GM12872 (cell line): ENCODE measurements around the gene LAMA5.

Experiments used
- CTCF ChIP-seq: IDR thresholded peaks from 3 replicates; pipeline ENCODE4 v1.5.1; 2011; ENCODE audit warnings: low read depth, mild to moderate bottlenecking, low read length, moderate library complexity; ENCODE audit not compliant: insufficient read depth

Gene LAMA5

GRCh38 chr20:62337558-62338293, 29.4 kb downstream of the LAMA5 start:
- no peak for TF ChIP-seq CTCF

- TF ChIP-seq CTCF: no peak
Measured at GRCh38 chr20:62336775-62337557, 30.1 kb downstream of the LAMA5 start.

- TF ChIP-seq CTCF: no peak
Measured at GRCh38 chr20:62336329-62336728, 30.8 kb downstream of the LAMA5 start.

- no peak for TF ChIP-seq CTCF
Measured at GRCh38 chr20:62335532-62335931, 31.6 kb downstream of the LAMA5 start.

- TF ChIP-seq CTCF: no peak
Measured at GRCh38 chr20:62334881-62335280, 32.2 kb downstream of the LAMA5 start.

GRCh38 chr20:62333820-62334595, 33.1 kb downstream of the LAMA5 start:
- no peak for TF ChIP-seq CTCF
